K562 (cell line): ENCODE data around the gene LYST. TPM values are rescaled to one million over a fixed set of nuclear protein-coding genes. Genes with fewer than 3 reads are reported as not detected.

ENCODE experiments used
- CBFB ChIP-seq: sonication (generic); formaldehyde crosslinking; IDR thresholded peaks from 2 replicates; pipeline ENCODE4 v1.4.0; 2020; ENCODE audit warnings: mild to moderate bottlenecking, missing genetic modification reagents
- EP300 ChIP-seq: IDR thresholded peaks from 2 replicates; pipeline ENCODE4 v1.6.1; 2012; ENCODE audit warnings: low read length, improper control_type of control experiment
- FUS ChIP-seq: fragments of 200-400 bp; formaldehyde crosslinking; optimal IDR thresholded peaks from 2 replicates; pipeline ENCODE3; 2017; ENCODE audit warnings: low read depth, low read length
- HOXB6 ChIP-seq: fragments of 250-450 bp; sonication (Bioruptor Pico); IDR thresholded peaks from 2 replicates; pipeline ENCODE4 v1.5.1; 2022; ENCODE audit warnings: mild to moderate bottlenecking, borderline replicate concordance
- ZNF146 ChIP-seq: IDR thresholded peaks from one replicate; pipeline ENCODE4 v1.6.1; 2018; ENCODE audit warnings: missing compliant biosample characterization; ENCODE audit not compliant: unreplicated experiment
- ZNF57 ChIP-seq: fragments of 450-650 bp; formaldehyde crosslinking; IDR thresholded peaks from 2 replicates; pipeline ENCODE4 v1.4.0; 2020; ENCODE audit warnings: mild to moderate bottlenecking, moderate library complexity
- polyA plus RNA-seq, 8 experiments: library from polyadenylated mRNA; depleted of rRNA in 4 of 8; stranded (reverse) in 5 of 8; unstranded in 3 of 8; fragments of >200 nt; fragmentation: Nextera tagmentation in 2 of 8; fragmentation: Illumina TruSeq in 1 of 8; extraction: Ambion mirVana in 2 of 8; extraction: Trizol in 1 of 8; gene quantifications; 2 replicates each; pipeline versions ENCODE4 v1.2.1 to v1.2.3, GENCODE V29; 2011 to 2014; ENCODE audit warnings: inconsistent platforms in 1 of 8, missing spikeins in 1 of 8
- total RNA-seq, 7 experiments: library from RNA; depleted of rRNA in 6 of 7; stranded (reverse); fragments of >200 nt in 6 of 7; fragmentation: Illumina TruSeq in 2 of 7; extraction: Trizol in 2 of 7; gene quantifications; 2 replicates each; pipeline versions ENCODE4 v1.2.1 to v1.2.3, GENCODE V29; 2011 to 2021; ENCODE audit warnings: low replicate concordance in 1 of 7
- TF ChIP-seq, protein P1 (sequence below): sonication (generic); formaldehyde crosslinking; IDR thresholded peaks from 2 replicates; pipeline ENCODE4 v1.8.0; 2022; ENCODE audit warnings: mild to moderate bottlenecking, missing genetic modification reagents
- TF ChIP-seq, protein P2 (sequence below): sonication (generic); formaldehyde crosslinking; IDR thresholded peaks from 2 replicates; pipeline ENCODE4 v1.8.0; 2022; ENCODE audit warnings: mild to moderate bottlenecking, missing genetic modification reagents
- TF ChIP-seq, protein P3 (sequence below): fragments of 250-450 bp; sonication (Bioruptor Pico); IDR thresholded peaks from 2 replicates; pipeline ENCODE4 v1.8.0; 2022; ENCODE audit warnings: inconsistent platforms
- TF ChIP-seq, protein P4 (sequence below): sonication (generic); formaldehyde crosslinking; IDR thresholded peaks from 2 replicates; pipeline ENCODE4 v1.8.0; 2022; ENCODE audit warnings: mild to moderate bottlenecking, missing genetic modification reagents, borderline replicate concordance

Gene LYST
- total and polyA plus RNA-seq, 9 of the 15 experiments (the other 6 are each of a cell fraction or from before 2014, with no cell fraction given) = 0.73 to 2.4 (median 1.4) TPM

DNA sequence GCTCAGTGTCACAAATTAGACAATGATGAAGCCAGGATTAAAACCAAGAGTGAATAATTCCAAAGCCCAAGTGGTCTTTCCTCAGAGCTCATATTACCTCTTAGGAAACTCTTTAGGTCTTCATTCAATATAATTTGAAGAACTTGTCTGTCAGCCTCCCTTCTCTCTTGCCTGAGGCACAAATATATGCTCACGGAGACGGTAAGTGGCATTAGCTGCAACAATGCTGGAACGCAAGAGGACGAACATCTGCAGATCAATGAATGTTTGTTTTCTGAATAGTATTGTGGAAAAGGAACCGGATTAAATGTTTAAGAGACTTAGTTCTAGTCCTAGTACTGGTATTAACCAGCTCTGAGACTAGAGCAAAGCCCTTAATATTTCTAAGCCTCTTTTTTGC lies 39.7 kb upstream of the LYST start (continued):
- TF ChIP-seq, protein P1, sequence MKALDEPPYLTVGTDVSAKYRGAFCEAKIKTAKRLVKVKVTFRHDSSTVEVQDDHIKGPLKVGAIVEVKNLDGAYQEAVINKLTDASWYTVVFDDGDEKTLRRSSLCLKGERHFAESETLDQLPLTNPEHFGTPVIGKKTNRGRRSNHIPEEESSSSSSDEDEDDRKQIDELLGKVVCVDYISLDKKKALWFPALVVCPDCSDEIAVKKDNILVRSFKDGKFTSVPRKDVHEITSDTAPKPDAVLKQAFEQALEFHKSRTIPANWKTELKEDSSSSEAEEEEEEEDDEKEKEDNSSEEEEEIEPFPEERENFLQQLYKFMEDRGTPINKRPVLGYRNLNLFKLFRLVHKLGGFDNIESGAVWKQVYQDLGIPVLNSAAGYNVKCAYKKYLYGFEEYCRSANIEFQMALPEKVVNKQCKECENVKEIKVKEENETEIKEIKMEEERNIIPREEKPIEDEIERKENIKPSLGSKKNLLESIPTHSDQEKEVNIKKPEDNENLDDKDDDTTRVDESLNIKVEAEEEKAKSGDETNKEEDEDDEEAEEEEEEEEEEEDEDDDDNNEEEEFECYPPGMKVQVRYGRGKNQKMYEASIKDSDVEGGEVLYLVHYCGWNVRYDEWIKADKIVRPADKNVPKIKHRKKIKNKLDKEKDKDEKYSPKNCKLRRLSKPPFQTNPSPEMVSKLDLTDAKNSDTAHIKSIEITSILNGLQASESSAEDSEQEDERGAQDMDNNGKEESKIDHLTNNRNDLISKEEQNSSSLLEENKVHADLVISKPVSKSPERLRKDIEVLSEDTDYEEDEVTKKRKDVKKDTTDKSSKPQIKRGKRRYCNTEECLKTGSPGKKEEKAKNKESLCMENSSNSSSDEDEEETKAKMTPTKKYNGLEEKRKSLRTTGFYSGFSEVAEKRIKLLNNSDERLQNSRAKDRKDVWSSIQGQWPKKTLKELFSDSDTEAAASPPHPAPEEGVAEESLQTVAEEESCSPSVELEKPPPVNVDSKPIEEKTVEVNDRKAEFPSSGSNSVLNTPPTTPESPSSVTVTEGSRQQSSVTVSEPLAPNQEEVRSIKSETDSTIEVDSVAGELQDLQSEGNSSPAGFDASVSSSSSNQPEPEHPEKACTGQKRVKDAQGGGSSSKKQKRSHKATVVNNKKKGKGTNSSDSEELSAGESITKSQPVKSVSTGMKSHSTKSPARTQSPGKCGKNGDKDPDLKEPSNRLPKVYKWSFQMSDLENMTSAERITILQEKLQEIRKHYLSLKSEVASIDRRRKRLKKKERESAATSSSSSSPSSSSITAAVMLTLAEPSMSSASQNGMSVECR (CRISPR knock-in tag) = no peak
- no peak for TF ChIP-seq HOXB6 (CRISPR knock-in tag)
- TF ChIP-seq CBFB (CRISPR knock-in tag) = no peak
- TF ChIP-seq, protein P2, sequence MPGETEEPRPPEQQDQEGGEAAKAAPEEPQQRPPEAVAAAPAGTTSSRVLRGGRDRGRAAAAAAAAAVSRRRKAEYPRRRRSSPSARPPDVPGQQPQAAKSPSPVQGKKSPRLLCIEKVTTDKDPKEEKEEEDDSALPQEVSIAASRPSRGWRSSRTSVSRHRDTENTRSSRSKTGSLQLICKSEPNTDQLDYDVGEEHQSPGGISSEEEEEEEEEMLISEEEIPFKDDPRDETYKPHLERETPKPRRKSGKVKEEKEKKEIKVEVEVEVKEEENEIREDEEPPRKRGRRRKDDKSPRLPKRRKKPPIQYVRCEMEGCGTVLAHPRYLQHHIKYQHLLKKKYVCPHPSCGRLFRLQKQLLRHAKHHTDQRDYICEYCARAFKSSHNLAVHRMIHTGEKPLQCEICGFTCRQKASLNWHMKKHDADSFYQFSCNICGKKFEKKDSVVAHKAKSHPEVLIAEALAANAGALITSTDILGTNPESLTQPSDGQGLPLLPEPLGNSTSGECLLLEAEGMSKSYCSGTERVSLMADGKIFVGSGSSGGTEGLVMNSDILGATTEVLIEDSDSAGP (CRISPR knock-in tag) = no peak
- TF ChIP-seq ZNF146 (CRISPR knock-in tag) = no peak
- TF ChIP-seq, protein P3, sequence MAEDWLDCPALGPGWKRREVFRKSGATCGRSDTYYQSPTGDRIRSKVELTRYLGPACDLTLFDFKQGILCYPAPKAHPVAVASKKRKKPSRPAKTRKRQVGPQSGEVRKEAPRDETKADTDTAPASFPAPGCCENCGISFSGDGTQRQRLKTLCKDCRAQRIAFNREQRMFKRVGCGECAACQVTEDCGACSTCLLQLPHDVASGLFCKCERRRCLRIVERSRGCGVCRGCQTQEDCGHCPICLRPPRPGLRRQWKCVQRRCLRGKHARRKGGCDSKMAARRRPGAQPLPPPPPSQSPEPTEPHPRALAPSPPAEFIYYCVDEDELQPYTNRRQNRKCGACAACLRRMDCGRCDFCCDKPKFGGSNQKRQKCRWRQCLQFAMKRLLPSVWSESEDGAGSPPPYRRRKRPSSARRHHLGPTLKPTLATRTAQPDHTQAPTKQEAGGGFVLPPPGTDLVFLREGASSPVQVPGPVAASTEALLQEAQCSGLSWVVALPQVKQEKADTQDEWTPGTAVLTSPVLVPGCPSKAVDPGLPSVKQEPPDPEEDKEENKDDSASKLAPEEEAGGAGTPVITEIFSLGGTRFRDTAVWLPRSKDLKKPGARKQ (CRISPR knock-in tag) = no peak
- TF ChIP-seq, protein P4, sequence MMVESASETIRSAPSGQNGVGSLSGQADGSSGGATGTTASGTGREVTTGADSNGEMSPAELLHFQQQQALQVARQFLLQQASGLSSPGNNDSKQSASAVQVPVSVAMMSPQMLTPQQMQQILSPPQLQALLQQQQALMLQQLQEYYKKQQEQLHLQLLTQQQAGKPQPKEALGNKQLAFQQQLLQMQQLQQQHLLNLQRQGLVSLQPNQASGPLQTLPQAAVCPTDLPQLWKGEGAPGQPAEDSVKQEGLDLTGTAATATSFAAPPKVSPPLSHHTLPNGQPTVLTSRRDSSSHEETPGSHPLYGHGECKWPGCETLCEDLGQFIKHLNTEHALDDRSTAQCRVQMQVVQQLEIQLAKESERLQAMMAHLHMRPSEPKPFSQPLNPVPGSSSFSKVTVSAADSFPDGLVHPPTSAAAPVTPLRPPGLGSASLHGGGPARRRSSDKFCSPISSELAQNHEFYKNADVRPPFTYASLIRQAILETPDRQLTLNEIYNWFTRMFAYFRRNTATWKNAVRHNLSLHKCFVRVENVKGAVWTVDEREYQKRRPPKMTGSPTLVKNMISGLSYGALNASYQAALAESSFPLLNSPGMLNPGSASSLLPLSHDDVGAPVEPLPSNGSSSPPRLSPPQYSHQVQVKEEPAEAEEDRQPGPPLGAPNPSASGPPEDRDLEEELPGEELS (CRISPR knock-in tag) = no peak
- no peak for TF ChIP-seq ZNF57 (CRISPR knock-in tag)
- no peak for TF ChIP-seq EP300
- TF ChIP-seq FUS = no peak
- TF ChIP-seq, all 486 proteins: peak for 0
